WTC11 (cell line): ENCODE measurements around the gene GNMT. TPM values are rescaled to one million over a fixed set of nuclear protein-coding genes. Genes with fewer than 3 reads are reported as not detected.

Experiments
- ATAC-seq: fragments of 200-7000 bp; cut with Tn5 transposase; 2 replicates; pipeline ENCODE4 v1.10.0; 2021; ENCODE audit warnings: mild to moderate bottlenecking, moderate library complexity
- CTCF ChIA-PET: fragments of 300-600 bp; sonication (Branson Sonifier 250); formaldehyde crosslinking; loops from one replicate; lab custom pipeline; 2021; ENCODE audit warnings: antibody characterized with exemption; lab: Charles Lee
- POLR2A ChIA-PET: fragments of 350-600 bp; sonication (Branson Sonifier 250); formaldehyde crosslinking; loops from one replicate; lab custom pipeline; 2021; ENCODE audit warnings: antibody characterized with exemption; lab: Charles Lee
- DNase-seq: peaks from one replicate; pipeline ENCODE4 v3.0.0; 2021; ENCODE audit warnings: low spot score
- H3K27ac Mint-ChIP-seq: 2 replicates; pipeline ENCODE4 v1.8.0; 2021; ENCODE audit warnings: mixed read lengths
- H3K27me3 Mint-ChIP-seq: 2 replicates; pipeline ENCODE4 v1.8.0; 2021; ENCODE audit warnings: low read depth, mild to moderate bottlenecking, moderate library complexity, mixed read lengths
- H3K36me3 Mint-ChIP-seq: 2 replicates; pipeline ENCODE4 v1.8.0; 2021; ENCODE audit warnings: mixed read lengths
- H3K4me1 Mint-ChIP-seq: 2 replicates; pipeline ENCODE4 v1.8.0; 2022; ENCODE audit warnings: mixed read lengths
- H3K4me3 Mint-ChIP-seq: 2 replicates; pipeline ENCODE4 v1.8.0; 2021; ENCODE audit warnings: mild to moderate bottlenecking, moderate library complexity, mixed read lengths
- H3K9me3 Mint-ChIP-seq: 2 replicates; pipeline ENCODE4 v1.8.0; 2021; ENCODE audit warnings: mixed read lengths
- ATF1 ChIP-seq: sonication (generic); formaldehyde crosslinking; IDR thresholded peaks from 2 replicates; pipeline ENCODE4 v1.8.1; 2023; ENCODE audit warnings: mild to moderate bottlenecking, moderate library complexity, missing genetic modification reagents
- ATF2 ChIP-seq: sonication (generic); formaldehyde crosslinking; IDR thresholded peaks from 2 replicates; pipeline ENCODE4 v1.8.1; 2022; ENCODE audit warnings: low read depth, missing genetic modification reagents, borderline replicate concordance
- ATF3 ChIP-seq: sonication (generic); formaldehyde crosslinking; conservative IDR thresholded peaks from 2 replicates; pipeline ENCODE4 v1.8.1; 2022; ENCODE audit warnings: mild to moderate bottlenecking, missing genetic modification reagents
- ERG ChIP-seq: fragments of 250-450 bp; sonication (Bioruptor Pico); IDR thresholded peaks from 2 replicates; pipeline ENCODE4 v1.8.0; 2021; ENCODE audit warnings: mild to moderate bottlenecking
- ETV6 ChIP-seq: sonication (generic); formaldehyde crosslinking; IDR thresholded peaks from 2 replicates; pipeline ENCODE4 v1.8.1; 2022; ENCODE audit warnings: mild to moderate bottlenecking, missing genetic modification reagents
- FOXK1 ChIP-seq: sonication (generic); formaldehyde crosslinking; IDR thresholded peaks from 2 replicates; pipeline ENCODE4 v1.8.0; 2022; ENCODE audit warnings: mild to moderate bottlenecking, moderate library complexity, missing genetic modification reagents
- GRHL2 ChIP-seq: fragments of 250-450 bp; sonication (Bioruptor Pico); IDR thresholded peaks from 2 replicates; pipeline ENCODE4 v1.8.0; 2022; ENCODE audit warnings: mild to moderate bottlenecking, moderate library complexity; ENCODE audit not compliant: insufficient replicate concordance, severe bottlenecking
- HMGA2 ChIP-seq: fragments of 250-450 bp; sonication (Bioruptor Pico); IDR thresholded peaks from 2 replicates; pipeline ENCODE4 v1.4.0; 2021; ENCODE audit warnings: mild to moderate bottlenecking, moderate library complexity
- HMGXB4 ChIP-seq: sonication (generic); formaldehyde crosslinking; IDR thresholded peaks from 2 replicates; pipeline ENCODE4 v1.8.1; 2023; ENCODE audit warnings: mild to moderate bottlenecking, moderate library complexity, missing genetic modification reagents
- JAZF1 ChIP-seq: fragments of 250-450 bp; sonication (Bioruptor Pico); IDR thresholded peaks from 2 replicates; pipeline ENCODE4 v1.9.0; 2021; ENCODE audit warnings: moderate library complexity, mild to moderate bottlenecking, inconsistent platforms
- KAT7 ChIP-seq: sonication (generic); formaldehyde crosslinking; IDR thresholded peaks from 2 replicates; pipeline ENCODE4 v1.8.1; 2023; ENCODE audit warnings: missing genetic modification reagents, mild to moderate bottlenecking, borderline replicate concordance
- MLX ChIP-seq: sonication (generic); formaldehyde crosslinking; IDR thresholded peaks from 2 replicates; pipeline ENCODE4 v1.8.1; 2023; ENCODE audit warnings: mild to moderate bottlenecking, missing genetic modification reagents, moderate library complexity
- NFYB ChIP-seq: sonication (generic); formaldehyde crosslinking; conservative IDR thresholded peaks from 2 replicates; pipeline ENCODE4 v1.8.0; 2022; ENCODE audit warnings: low read depth, missing genetic modification reagents
- NR2C2 ChIP-seq: sonication (generic); formaldehyde crosslinking; IDR thresholded peaks from 2 replicates; pipeline ENCODE4 v1.8.0; 2022; ENCODE audit warnings: mild to moderate bottlenecking, missing genetic modification reagents
- PRRX2 ChIP-seq: fragments of 250-450 bp; sonication (Bioruptor Pico); IDR thresholded peaks from 2 replicates; pipeline ENCODE4 v1.8.0; 2021; ENCODE audit warnings: mild to moderate bottlenecking
- SMAD4 ChIP-seq: sonication (generic); formaldehyde crosslinking; IDR thresholded peaks from 2 replicates; pipeline ENCODE4 v1.8.0; 2022; ENCODE audit warnings: mild to moderate bottlenecking, missing genetic modification reagents
- SP1 ChIP-seq: sonication (generic); formaldehyde crosslinking; conservative IDR thresholded peaks from 2 replicates; pipeline ENCODE4 v1.8.1; 2022; ENCODE audit warnings: missing genetic modification reagents
- TEAD1 ChIP-seq: sonication (generic); formaldehyde crosslinking; IDR thresholded peaks from 2 replicates; pipeline ENCODE4 v1.8.0; 2022; ENCODE audit warnings: mild to moderate bottlenecking, missing genetic modification reagents
- TEAD4 ChIP-seq: sonication (generic); formaldehyde crosslinking; IDR thresholded peaks from 2 replicates; pipeline ENCODE4 v1.8.0; 2022; ENCODE audit warnings: mild to moderate bottlenecking, missing genetic modification reagents
- ZBTB21 ChIP-seq: sonication (generic); formaldehyde crosslinking; IDR thresholded peaks from 2 replicates; pipeline ENCODE4 v1.8.1; 2023; ENCODE audit warnings: mild to moderate bottlenecking, missing genetic modification reagents, borderline replicate concordance
- ZMAT4 ChIP-seq: fragments of 250-450 bp; sonication (Bioruptor Pico); IDR thresholded peaks from 2 replicates; pipeline ENCODE4 v1.9.0; 2021; ENCODE audit warnings: mild to moderate bottlenecking
- ZNF263 ChIP-seq: sonication (generic); formaldehyde crosslinking; IDR thresholded peaks from 2 replicates; pipeline ENCODE4 v1.8.1; 2022; ENCODE audit warnings: low read depth, mild to moderate bottlenecking, moderate library complexity, missing genetic modification reagents
- ZNF416 ChIP-seq: fragments of 250-450 bp; sonication (Bioruptor Pico); IDR thresholded peaks from 2 replicates; pipeline ENCODE4 v1.9.0; 2021; ENCODE audit warnings: mild to moderate bottlenecking, inconsistent platforms
- ZNF512 ChIP-seq: sonication (generic); formaldehyde crosslinking; IDR thresholded peaks from 2 replicates; pipeline ENCODE4 v1.8.1; 2022; ENCODE audit warnings: missing genetic modification reagents, borderline replicate concordance
- total RNA-seq: library from RNA; stranded (reverse); gene quantifications from 3 replicates; pipeline ENCODE4 v1.2.3, GENCODE V29; 2021

GNMT gene
- total RNA-seq, 1 experiment from 2014 or later: 2.0 TPM

GRCh38 chr6:42933205-42933604, 27.3 kb upstream of the GNMT start (continued):
- TF ChIP-seq SMAD4 (CRISPR knock-in tag) (no peak), TEAD1 (CRISPR knock-in tag) (no peak), KAT7 (CRISPR knock-in tag) (no peak), ETV6 (CRISPR knock-in tag) (no peak)

GRCh38 chr6:42935322-42935721, 25.2 kb upstream of the GNMT start:
- no peak overlapping the region for H3K4me3 Mint-ChIP-seq
- H3K4me1 Mint-ChIP-seq: peaks cover 38% of the 10 kb centered on the region
- H3K9me3 Mint-ChIP-seq: no peaks in the 10 kb centered on the region
- ChIA-PET POLR2A (no interaction called here), CTCF (interaction anchor here (1.2 kb wide), 1 partner anchor 24 kb away, joined by 3 read pairs; no protein-coding TSS in a partner anchor)
- peaks cover 2% of the 10 kb centered on the region; the same call in 1 of the 2 replicates for H3K27me3 Mint-ChIP-seq
- TF ChIP-seq MLX (CRISPR knock-in tag) (no peak), ZBTB21 (CRISPR knock-in tag) (no peak), GRHL2 (CRISPR knock-in tag) (no peak), ZNF416 (CRISPR knock-in tag) (no peak), ATF3 (CRISPR knock-in tag) (no peak), ZNF512 (CRISPR knock-in tag) (no peak), ZMAT4 (CRISPR knock-in tag) (no peak), ATF1 (CRISPR knock-in tag) (no peak), JAZF1 (no peak), ATF2 (CRISPR knock-in tag) (no peak), HMGA2 (CRISPR knock-in tag) (no peak), ERG (no peak)
- ATAC-seq (no peak), DNase-seq (no peak)
- H3K36me3 Mint-ChIP-seq: peaks cover 57% of the 10 kb centered on the region
- H3K27ac Mint-ChIP-seq: no peak overlapping the region; the same call in 1 of the 2 replicates

- H3K36me3 Mint-ChIP-seq: peaks cover 56% of the 10 kb centered on the region
- no peak overlapping the region for H3K27ac Mint-ChIP-seq
- ATAC-seq (no peak), DNase-seq (no peak)
- peaks cover 2% of the 10 kb centered on the region; the same call in 1 of the 2 replicates for H3K27me3 Mint-ChIP-seq
- peaks cover 28% of the 10 kb centered on the region for H3K4me1 Mint-ChIP-seq
- H3K9me3 Mint-ChIP-seq: no peaks in the 10 kb centered on the region
- POLR2A ChIA-PET: no interaction called here
- H3K4me3 Mint-ChIP-seq: no peak overlapping the region
- CTCF ChIA-PET: no interaction called here
- no peak for TF ChIP-seq GRHL2 (CRISPR knock-in tag)
- TF ChIP-seq ZNF263 (CRISPR knock-in tag): no peak
- no peak for TF ChIP-seq FOXK1
- no peak for TF ChIP-seq SP1 (CRISPR knock-in tag)
- TF ChIP-seq PRRX2 (CRISPR knock-in tag): no peak
- no peak for TF ChIP-seq NFYB (CRISPR knock-in tag)
- TF ChIP-seq TEAD4 (CRISPR knock-in tag): no peak
- TF ChIP-seq HMGXB4 (CRISPR knock-in tag): no peak
- TF ChIP-seq ATF1 (CRISPR knock-in tag): no peak
- no peak for TF ChIP-seq NR2C2
- TF ChIP-seq JAZF1: no peak
Measured at GRCh38 chr6:42936398-42936797, 24.2 kb upstream of the GNMT start.
